NCI-H146 (cell line): ENCODE data around the gene RYR2.
"Not testable (repeated sequence)": the region's sequence is repeated elsewhere in the genome, so short reads cannot be mapped to it uniquely, and the experiment has no call there.

Source experiments
- DNase-seq: peaks from one replicate; lab custom pipeline; 2025; lab: John Stamatoyannopoulos, UW

The RYR2 gene

GRCh38 chr1:237146241-237146640, 104.3 kb downstream of the RYR2 start:
- DNase-seq = no peak

- DNase-seq = no peak
These were observed 107.9 kb downstream of the RYR2 start for GRCh38 chr1:237149857-237150256.

GRCh38 chr1:237151979-237152378, 110.0 kb downstream of the RYR2 start:
- not testable (repeated sequence) for DNase-seq

- no peak for DNase-seq
These were observed 110.7 kb downstream of the RYR2 start for GRCh38 chr1:237152506-237153335.

GRCh38 chr1:237154157-237154556, 112.2 kb downstream of the RYR2 start:
- DNase-seq = no peak

DNA sequence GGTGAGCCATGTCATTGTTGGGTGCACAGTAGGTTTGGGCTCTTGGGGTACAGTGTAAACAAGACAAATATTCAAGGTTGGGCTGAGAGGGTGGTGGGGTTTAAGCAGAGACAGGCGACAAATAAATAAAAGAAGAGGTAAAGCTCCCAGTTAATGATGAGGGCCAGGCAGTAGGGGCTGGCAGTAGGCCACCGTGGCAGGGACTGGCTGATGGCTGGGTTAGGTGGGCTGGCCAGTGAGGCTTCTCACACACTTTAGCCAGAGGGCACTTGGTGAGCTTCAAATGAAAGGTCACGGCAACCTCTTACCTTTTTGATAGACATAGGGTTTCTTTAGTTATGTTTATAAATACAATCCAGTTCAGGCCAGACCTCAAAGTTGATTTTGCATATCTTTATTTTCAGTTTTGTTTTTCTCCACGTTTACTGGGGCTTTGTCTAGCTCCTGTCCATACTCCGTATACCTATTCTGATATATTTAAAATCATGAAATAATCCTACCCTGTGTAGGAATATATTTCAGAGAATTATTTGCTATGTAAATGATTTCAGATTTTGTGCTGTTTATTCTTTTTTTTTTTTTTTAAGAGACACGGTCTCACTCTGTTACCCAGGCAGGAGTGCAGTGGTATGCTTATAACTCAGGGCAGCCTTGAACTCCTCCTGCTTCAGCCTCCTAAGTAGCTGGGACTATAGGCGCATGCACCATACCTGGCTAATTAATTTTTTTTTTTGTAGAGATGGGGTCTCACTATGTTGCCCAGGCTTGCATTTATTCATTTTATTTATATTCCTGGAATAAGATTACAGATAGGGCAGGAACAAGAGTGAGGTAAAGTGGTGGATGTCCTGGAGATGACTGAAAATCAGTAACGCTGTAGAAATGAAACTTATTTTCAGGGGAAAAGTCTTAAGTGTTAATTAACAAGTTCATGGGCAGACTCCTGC, 122.7 kb downstream of the RYR2 start:
- no peak for DNase-seq

GRCh38 chr1:237166086-237166485, 124.1 kb downstream of the RYR2 start:
- no peak for DNase-seq

- DNase-seq = no peak
These were observed 124.7 kb downstream of the RYR2 start for GRCh38 chr1:237166593-237167101.

DNA sequence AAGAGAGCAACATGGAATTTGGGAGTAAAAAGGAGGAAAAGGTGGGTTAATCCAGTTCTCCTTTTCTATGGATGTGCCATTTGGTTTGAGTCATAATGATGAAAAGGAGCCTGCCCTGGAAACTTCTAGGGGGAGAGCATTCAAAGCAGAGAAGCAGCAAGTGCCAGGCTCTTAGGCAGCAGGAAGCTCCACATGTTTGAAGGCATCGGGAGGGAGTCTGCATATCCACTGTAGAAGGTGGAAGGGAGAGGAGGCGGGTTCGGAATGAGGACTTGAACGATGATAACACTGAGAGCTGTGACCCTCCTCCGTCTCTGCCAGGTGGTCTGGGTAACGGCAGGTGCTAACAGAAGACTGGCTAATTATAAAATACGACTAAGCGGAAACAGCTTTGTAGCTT, 128.2 kb downstream of the RYR2 start:
- no peak for DNase-seq

DNA sequence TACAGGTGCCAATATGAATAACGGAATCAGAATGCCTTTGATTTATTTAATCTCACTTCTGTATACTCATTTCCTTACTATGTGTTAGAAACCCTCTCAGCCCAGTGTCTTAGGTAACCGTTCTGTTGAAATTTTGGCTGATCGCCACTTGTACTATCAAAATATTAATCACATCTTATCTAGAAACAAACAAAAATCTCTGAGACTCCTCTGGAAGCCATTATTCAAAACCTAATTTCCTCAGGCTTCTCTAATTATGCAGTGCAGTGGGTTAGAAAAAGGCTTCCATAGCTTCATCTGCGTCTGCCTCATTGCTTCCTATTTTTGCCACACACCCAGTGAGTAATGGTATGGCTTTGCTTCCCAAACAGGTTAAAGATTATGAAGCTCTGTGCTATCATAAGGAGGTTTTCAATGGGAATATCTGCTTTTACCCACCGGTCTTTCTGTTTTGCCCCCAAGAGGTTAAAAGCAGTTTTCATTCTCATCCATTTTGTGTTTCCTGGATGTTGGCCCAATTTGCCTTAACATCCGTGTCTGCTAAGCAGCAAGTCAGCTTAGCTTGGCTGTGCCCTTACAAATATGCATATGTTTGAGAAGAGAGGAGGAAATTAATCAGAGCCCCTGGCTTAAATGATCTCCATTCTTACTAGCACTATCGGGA, 129.6 kb downstream of the RYR2 start:
- no peak for DNase-seq

GRCh38 chr1:237172118-237172485, 130.1 kb downstream of the RYR2 start:
- DNase-seq = no peak

DNA sequence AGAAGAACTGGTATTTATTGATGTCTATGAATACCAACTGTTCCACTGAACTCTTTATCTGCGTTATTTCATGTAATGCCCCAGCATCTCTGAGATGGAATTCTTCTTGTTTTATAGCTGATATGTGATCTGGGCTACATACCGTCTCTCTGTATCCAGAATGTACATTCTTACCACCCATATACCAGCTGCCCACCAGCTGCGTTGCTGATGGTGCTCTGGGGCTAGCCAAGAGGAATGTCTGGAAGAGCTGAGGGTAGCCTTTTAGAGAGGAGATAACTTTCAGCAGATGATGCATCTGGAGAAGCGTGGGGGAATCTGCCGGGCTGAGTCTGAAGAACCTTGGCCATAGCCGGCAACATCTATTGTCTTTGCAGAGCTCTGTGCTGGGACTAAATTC, 137.5 kb downstream of the RYR2 start:
- no peak for DNase-seq

DNA sequence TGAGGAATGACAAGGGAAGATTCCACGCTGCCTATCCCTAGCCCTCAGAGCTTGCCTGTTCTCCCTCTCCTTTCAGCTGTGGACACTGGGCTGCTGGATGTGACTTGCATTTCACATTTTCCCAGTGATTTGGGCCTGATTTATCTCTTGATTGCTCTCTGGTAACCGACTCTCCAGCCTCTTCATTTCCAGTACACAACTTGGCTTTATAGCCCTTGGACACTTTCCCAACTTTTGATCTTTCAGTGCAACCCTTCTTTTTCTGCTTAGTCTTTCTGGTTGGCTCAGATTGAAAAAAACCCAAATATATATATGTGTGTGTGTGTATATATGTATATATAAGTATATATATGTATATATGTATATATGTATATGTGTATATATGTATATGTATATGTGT, 138.3 kb downstream of the RYR2 start:
- no peak for DNase-seq

GRCh38 chr1:237181743-237182317, 139.8 kb downstream of the RYR2 start:
- DNase-seq = no peak

DNA sequence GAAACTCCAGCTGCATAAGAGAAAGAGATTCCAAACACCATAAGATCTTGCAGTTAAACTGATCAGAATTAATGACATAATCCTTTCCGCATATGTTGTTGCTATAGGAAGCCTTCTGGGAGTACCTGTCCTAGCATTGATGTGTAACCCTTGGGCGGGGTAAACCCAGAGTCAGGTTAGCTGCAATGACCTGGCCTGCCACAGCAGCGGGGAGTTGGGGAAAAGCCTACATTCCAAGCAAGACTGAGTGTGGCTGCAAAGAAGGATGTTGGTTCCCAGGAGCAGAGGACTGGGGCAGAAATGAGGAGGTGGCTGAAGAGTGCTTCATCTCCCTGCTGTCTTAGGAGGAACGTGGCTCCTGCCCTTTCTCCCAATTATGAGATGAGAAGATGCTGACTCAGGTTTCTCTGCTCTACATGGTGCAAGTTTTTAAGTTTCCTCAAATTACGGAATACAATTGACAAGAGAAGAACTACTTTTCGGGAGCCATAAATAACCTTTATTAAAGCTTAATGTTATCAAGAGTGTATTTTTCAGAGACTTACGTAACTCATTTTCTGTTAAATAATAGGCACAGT, 142.1 kb downstream of the RYR2 start:
- DNase-seq = no peak

DNA sequence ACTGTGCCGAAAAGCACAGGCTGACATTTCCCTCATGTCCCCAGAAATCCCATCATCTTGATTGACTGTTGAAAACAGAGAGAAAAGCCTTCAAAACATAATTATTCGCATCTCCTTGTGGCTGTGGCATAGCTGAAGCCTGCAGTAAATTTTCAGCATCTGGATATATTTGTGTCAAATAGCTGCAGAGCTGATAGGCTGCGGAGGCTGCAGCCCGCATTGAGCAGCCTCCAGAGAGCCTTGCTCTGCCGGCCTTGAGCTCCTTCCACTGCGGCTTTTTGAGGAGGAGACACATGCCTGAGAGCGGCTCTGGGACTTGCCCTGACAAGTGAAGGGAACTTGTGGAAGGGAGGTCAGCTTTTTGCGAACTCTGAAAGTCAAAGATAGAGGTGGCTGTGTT, 144.7 kb downstream of the RYR2 start:
- no peak for DNase-seq

GRCh38 chr1:237187842-237188241, 145.9 kb downstream of the RYR2 start:
- DNase-seq = no peak

DNA sequence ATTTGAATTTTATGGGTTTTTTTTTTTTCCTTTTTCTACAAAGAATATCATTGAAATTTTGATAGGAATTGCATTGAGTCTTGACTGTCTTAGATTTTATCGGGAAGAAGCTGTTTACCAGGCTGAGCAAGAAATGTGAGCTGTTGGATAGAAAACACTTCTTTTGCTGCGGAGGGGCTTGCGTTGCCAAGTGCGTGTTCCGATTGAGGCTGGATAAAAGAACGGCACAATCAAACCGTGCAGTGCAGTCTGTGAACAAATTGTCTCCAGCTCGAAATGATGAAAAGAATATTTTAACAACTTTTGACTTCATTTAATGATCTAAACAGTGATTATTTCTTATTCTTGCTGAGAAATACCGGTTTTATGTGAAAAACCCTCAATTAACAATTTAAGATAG, 149.4 kb downstream of the RYR2 start:
- no peak for DNase-seq

DNA sequence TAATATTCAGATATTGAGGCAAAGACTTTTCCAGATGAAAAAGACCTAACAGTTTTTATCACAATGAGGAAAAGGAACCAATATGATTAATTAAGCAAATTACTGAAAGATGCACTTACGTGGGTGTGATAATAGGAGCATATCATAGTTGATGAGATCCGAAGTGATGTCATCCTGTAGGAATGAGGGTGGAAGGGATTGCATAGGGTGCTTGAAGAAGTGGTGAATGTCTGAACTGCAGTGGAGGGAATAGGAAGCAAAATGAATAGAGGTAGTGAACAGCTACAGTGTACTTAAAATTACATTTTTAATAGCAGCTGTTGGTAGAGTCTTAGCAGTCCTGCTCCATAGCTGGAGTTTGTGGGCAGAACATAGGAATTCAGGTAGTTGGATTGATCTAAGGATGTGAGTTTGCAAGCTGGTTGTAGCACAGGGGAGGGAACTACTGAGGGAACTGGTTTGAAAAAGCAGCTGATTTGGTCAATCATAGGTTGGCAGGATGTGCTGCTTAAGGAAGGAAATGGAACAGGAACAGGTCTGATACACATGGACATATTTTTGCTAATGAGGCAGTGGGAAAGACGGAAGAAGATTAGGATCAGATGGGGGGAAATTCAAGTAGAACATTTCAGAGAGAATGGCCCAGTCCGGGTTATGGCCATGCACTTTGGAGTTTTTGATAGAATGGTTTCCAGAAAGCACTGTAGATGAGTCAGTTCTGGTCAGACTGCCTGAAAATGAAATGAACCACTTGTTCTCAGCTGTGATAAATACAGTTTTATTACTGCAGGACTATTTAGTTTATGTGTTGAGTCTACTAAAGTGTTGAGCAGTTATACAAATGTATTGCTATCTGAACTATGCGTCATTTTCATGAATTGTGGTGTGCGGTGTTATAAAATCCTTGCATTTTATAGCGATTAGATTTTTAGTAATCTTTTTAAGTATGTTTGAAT, 155.8 kb downstream of the RYR2 start:
- DNase-seq = no peak

- no peak for DNase-seq
These were observed 157.0 kb downstream of the RYR2 start for GRCh38 chr1:237199026-237199425.
